PC-9 (cell line): ENCODE measurements around the gene ESR2. TPM values are rescaled to one million over a fixed set of nuclear protein-coding genes. Genes with fewer than 3 reads are reported as not detected.
"Not testable (repeated sequence)": the region's sequence is repeated elsewhere in the genome, so short reads cannot be mapped to it uniquely, and the experiment has no call there.

Source experiments
- BruUV-seq: library from RNA; stranded (reverse); fragments of 400-500 nt; replicated peaks from 2 replicates; lab custom pipeline; 2021; lab: Mats Ljungman, UMichigan
- CTCF ChIA-PET: fragments of 300-600 bp; sonication (Branson Sonifier 250); formaldehyde crosslinking; loops from one replicate; lab custom pipeline; 2022; ENCODE audit warnings: antibody characterized with exemption; lab: Charles Lee
- POLR2A ChIA-PET: fragments of 300-600 bp; sonication (Branson Sonifier 250); formaldehyde crosslinking; loops from one replicate; lab custom pipeline; 2022; ENCODE audit warnings: antibody characterized with exemption; ENCODE audit not compliant: unreplicated experiment; lab: Charles Lee
- DNase-seq, 2 experiments: peaks; one replicate each; pipeline versions ENCODE4 v3.0.0 to v3.0.0-alpha.2; 2015 to 2022; ENCODE audit warnings: mixed read lengths in 1 of 2
- H2AFZ ChIP-seq: fragments of 200-600 bp; sonication (generic); 2 replicates; pipeline ENCODE4 v1.8.1; 2017; ENCODE audit warnings: antibody characterized with exemption
- H3F3A ChIP-seq: fragments of 200-600 bp; sonication (generic); 2 replicates; pipeline ENCODE4 v1.8.1; 2017; ENCODE audit warnings: antibody characterized with exemption, mild to moderate bottlenecking, low read depth; ENCODE audit not compliant: insufficient read depth
- H3K27ac ChIP-seq: fragments of 200-600 bp; sonication (generic); 2 replicates; pipeline ENCODE4 v1.6.1; 2016; ENCODE audit warnings: mixed run types
- H3K27me3 ChIP-seq: fragments of 200-600 bp; sonication (generic); 2 replicates; pipeline ENCODE4 v1.6.1; 2016; ENCODE audit warnings: low read depth, mixed run types; ENCODE audit not compliant: insufficient read depth
- H3K36me3 ChIP-seq: fragments of 200-600 bp; sonication (generic); 2 replicates; pipeline ENCODE4 v1.6.1; 2016; ENCODE audit warnings: low read depth, mixed run types
- H3K4me1 ChIP-seq: fragments of 200-600 bp; sonication (generic); replicated peaks from 2 replicates; pipeline ENCODE4 v1.6.1; 2016; ENCODE audit warnings: mixed run types; ENCODE audit not compliant: insufficient read depth
- H3K4me2 ChIP-seq: fragments of 200-600 bp; sonication (generic); 2 replicates; pipeline ENCODE4 v1.6.1; 2017; ENCODE audit warnings: mixed run types
- H3K4me3 ChIP-seq: fragments of 200-600 bp; sonication (generic); 2 replicates; pipeline ENCODE4 v1.6.1; 2016; ENCODE audit warnings: mixed run types
- H3K79me2 ChIP-seq: fragments of 200-600 bp; sonication (generic); 2 replicates; pipeline ENCODE4 v1.6.1; 2017; ENCODE audit warnings: low read depth, mixed run types
- H3K9me2 ChIP-seq: fragments of 200-600 bp; sonication (generic); 2 replicates; pipeline ENCODE4 v1.8.1; 2017; ENCODE audit warnings: mild to moderate bottlenecking; ENCODE audit not compliant: insufficient read depth
- H3K9me3 ChIP-seq: fragments of 200-600 bp; sonication (generic); 2 replicates; pipeline ENCODE4 v1.8.1; 2016; ENCODE audit warnings: low read depth; ENCODE audit not compliant: insufficient read depth
- H4K20me1 ChIP-seq: fragments of 200-600 bp; sonication (generic); 2 replicates; pipeline ENCODE4 v1.8.1; 2017; ENCODE audit not compliant: insufficient read depth
- EZH2 ChIP-seq: fragments of 200-600 bp; sonication (generic); IDR thresholded peaks from 2 replicates; pipeline ENCODE4 v1.8.0; 2017; ENCODE audit warnings: antibody characterized with exemption, low read depth
- intact Hi-C: fragments of 100-400 bp; cut with micrococcal nuclease; formaldehyde crosslinking; loops from one replicate; pipeline ENCODE4 v1.10.0; 2022; ENCODE audit not compliant: unreplicated experiment
- total RNA-seq: library from RNA; stranded (reverse); gene quantifications from 2 replicates; pipeline ENCODE4 v1.2.3, GENCODE V29; 2021
- TF ChIP-seq, protein P1 (sequence below): fragments of 200-600 bp; sonication (generic); conservative IDR thresholded peaks from 2 replicates; pipeline ENCODE4 v1.6.1; 2017; ENCODE audit warnings: mixed run types, antibody characterized with exemption, mild to moderate bottlenecking, moderate library complexity

The ESR2 gene
- total RNA-seq, 1 experiment from 2014 or later: 0.20 TPM

DNA sequence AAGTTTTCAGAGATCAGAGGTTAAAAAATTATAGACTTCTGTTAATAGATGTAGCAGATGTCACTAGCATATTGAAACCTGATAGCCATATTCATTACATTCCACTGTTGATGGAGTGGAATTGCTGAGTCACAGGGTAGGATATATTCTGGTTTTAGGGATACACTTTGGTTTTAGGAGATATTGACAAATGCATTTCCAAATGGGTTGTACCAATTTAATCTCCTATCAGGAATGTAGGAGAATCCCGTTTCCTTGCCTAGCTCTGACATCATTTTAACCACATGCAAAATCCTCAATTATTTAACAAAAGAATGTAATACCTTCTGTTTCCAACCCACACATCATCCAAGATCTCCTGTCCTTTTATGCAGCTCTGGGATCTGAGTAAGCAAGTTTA, 30.7 kb upstream of the ESR2 start:
- H3K9me2 ChIP-seq: no peaks in the 10 kb centered on the region
- no peaks in the 10 kb centered on the region for H4K20me1 ChIP-seq
- no peaks in the 10 kb centered on the region for H3K36me3 ChIP-seq
- BruUV-seq: no TSS peak
- peak in 1 of 2 experiments; percentile 47 for DNase-seq
- H3K4me2 ChIP-seq: no peak overlapping the region
- H2AFZ ChIP-seq: peak overlapping the region; percentile 49; the same call in 1 of the 2 replicates
- peaks cover 8% of the 10 kb centered on the region; the same call in 1 of the 2 replicates for H3F3A ChIP-seq
- POLR2A ChIA-PET: interaction anchor here (0.6 kb wide), 2 partner anchors 243 to 266 kb away, joined by 3 to 8 read pairs; no protein-coding TSS in a partner anchor
- intact Hi-C loops: no loop called here
- H3K9me3 ChIP-seq: no peaks in the 10 kb centered on the region
- no peak for TF ChIP-seq EZH2
- peak overlapping the region; percentile 53 for H3K27ac ChIP-seq
- no peaks in the 10 kb centered on the region for H3K79me2 ChIP-seq
- no peak overlapping the region for H3K4me3 ChIP-seq
- H3K4me1 ChIP-seq: peaks cover 18% of the 10 kb centered on the region
- H3K27me3 ChIP-seq: no peaks in the 10 kb centered on the region
- CTCF ChIA-PET: no interaction called here

DNA sequence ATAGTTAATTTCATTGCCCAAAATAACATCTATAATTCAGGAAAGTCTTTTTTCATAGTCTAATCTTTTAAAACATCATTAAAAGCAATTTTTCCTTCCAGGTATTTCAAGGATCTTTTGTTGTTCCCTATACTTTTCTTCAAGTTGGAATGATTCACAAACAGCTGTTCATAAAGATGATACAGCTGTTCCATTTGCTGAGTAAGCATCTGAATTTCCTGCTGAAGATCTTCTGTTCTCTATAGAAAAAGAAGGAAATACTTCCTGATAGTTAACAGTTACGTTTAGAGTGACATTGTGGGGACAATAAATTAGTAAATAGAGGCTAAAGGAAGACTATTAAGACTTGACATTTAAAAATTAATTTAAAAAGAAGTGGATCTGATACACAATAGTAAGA, 30.3 kb upstream of the ESR2 start:
- POLR2A ChIA-PET: interaction anchor here (0.6 kb wide), 1 partner anchor 265 kb away, joined by 3 read pairs; no protein-coding TSS in a partner anchor
- BruUV-seq: no TSS peak

GRCh38 chr14:64320362-64320761, 26.2 kb upstream of the ESR2 start:
- DNase-seq, H3K9me3 ChIP-seq, POLR2A ChIA-PET, BruUV-seq, H3K36me3 ChIP-seq, intact Hi-C loops, H3K4me3 ChIP-seq, H3K9me2 ChIP-seq, CTCF ChIA-PET, H4K20me1 ChIP-seq, H3K27me3 ChIP-seq, H3K4me2 ChIP-seq, H3K27ac ChIP-seq, H3K79me2 ChIP-seq, H3F3A ChIP-seq, H2AFZ ChIP-seq: not testable (repeated sequence)
- H3K4me1 ChIP-seq: peaks cover 12% of the 10 kb centered on the region

More for the DNA sequence above, 30.3 kb upstream of the ESR2 start:
- peaks cover 18% of the 10 kb centered on the region for H3K4me1 ChIP-seq
- CTCF ChIA-PET: no interaction called here
- intact Hi-C loops: no loop called here
- no peak for TF ChIP-seq EZH2
- TF ChIP-seq, protein P1, sequence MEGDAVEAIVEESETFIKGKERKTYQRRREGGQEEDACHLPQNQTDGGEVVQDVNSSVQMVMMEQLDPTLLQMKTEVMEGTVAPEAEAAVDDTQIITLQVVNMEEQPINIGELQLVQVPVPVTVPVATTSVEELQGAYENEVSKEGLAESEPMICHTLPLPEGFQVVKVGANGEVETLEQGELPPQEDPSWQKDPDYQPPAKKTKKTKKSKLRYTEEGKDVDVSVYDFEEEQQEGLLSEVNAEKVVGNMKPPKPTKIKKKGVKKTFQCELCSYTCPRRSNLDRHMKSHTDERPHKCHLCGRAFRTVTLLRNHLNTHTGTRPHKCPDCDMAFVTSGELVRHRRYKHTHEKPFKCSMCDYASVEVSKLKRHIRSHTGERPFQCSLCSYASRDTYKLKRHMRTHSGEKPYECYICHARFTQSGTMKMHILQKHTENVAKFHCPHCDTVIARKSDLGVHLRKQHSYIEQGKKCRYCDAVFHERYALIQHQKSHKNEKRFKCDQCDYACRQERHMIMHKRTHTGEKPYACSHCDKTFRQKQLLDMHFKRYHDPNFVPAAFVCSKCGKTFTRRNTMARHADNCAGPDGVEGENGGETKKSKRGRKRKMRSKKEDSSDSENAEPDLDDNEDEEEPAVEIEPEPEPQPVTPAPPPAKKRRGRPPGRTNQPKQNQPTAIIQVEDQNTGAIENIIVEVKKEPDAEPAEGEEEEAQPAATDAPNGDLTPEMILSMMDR: no peak
- no peaks in the 10 kb centered on the region for H3K79me2 ChIP-seq
- H3K27me3 ChIP-seq: no peaks in the 10 kb centered on the region
- no peaks in the 10 kb centered on the region for H3K36me3 ChIP-seq
- H3K4me3 ChIP-seq: no peak overlapping the region
- no peak overlapping the region for H3K4me2 ChIP-seq
- peak overlapping the region; percentile 53; the same call in 1 of the 2 replicates for H3K27ac ChIP-seq
- DNase-seq: no peak
- H2AFZ ChIP-seq: no peak overlapping the region
- peaks cover 8% of the 10 kb centered on the region; the same call in 1 of the 2 replicates for H3F3A ChIP-seq
- H3K9me2 ChIP-seq: no peaks in the 10 kb centered on the region
- H3K9me3 ChIP-seq: no peaks in the 10 kb centered on the region
- no peaks in the 10 kb centered on the region for H4K20me1 ChIP-seq

DNA sequence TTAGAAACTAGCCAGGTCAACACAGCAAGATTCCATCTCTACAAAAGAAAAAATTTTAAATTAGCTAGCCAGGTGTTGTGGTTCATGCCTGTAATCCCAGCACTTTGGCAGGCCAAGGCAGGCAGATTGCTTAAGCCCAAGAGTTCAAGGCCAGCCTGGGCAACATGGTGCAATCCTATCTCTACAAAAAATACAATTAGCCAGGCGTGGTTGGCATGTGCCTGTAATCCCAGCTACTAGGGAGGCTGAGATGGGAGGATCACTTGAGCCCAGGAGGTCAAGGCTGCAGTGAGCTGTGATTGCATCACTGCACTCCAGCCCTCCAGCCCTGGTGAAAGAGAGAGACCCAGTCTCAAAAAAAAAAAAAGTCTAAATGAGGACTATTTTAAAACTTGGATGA, 24.5 kb upstream of the ESR2 start:
- BruUV-seq: not testable (repeated sequence)

More for the DNA sequence above, 24.5 kb upstream of the ESR2 start:
- H3K36me3 ChIP-seq, H3K4me2 ChIP-seq, H3K9me3 ChIP-seq, H3K4me3 ChIP-seq, intact Hi-C loops, H3K79me2 ChIP-seq, H4K20me1 ChIP-seq, POLR2A ChIA-PET, H3K4me1 ChIP-seq, DNase-seq, H3F3A ChIP-seq, H3K9me2 ChIP-seq, H3K27me3 ChIP-seq, H3K27ac ChIP-seq, H2AFZ ChIP-seq: not testable (repeated sequence)
- CTCF ChIA-PET: interaction anchor here (0.6 kb wide), 1 partner anchor 13 kb away, joined by 6 read pairs; no protein-coding TSS in a partner anchor
